ENCODE results near the gene STOML2.

STOML2 gene

DNA sequence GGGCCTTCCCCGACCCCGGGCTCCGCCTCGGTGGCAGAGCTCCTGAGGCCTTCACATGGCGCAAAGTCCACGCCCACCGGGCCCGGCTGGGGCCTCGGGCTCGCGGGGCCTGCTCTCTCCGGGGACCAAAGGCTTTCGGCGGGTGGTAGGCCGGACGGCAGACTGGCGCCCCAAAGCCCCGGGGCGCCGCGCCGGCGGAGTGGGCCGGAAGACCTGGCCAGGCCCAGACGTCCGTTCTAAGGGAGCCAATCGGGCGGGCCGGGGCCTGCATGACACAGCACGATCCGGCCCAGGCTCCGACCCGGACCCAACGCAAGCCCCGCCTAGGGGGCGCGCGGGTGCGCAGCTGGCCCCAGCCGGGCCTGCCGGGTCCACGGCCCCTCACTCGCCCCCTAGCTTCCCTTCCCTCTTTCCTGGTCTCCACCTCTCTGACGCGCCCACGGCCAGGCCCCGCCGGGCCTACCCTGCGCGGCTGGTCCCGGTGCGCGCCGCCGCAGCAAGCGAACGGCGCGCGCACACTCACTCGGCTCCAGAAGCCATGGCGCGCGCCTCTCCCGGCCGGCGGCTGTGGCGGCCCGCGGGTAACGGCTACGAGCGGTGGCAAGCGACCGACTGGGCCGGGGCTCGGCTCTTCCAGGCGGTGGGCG, 31.0 kb downstream of the STOML2 start:
- DNase-seq = peak; percentile 91

DNA sequence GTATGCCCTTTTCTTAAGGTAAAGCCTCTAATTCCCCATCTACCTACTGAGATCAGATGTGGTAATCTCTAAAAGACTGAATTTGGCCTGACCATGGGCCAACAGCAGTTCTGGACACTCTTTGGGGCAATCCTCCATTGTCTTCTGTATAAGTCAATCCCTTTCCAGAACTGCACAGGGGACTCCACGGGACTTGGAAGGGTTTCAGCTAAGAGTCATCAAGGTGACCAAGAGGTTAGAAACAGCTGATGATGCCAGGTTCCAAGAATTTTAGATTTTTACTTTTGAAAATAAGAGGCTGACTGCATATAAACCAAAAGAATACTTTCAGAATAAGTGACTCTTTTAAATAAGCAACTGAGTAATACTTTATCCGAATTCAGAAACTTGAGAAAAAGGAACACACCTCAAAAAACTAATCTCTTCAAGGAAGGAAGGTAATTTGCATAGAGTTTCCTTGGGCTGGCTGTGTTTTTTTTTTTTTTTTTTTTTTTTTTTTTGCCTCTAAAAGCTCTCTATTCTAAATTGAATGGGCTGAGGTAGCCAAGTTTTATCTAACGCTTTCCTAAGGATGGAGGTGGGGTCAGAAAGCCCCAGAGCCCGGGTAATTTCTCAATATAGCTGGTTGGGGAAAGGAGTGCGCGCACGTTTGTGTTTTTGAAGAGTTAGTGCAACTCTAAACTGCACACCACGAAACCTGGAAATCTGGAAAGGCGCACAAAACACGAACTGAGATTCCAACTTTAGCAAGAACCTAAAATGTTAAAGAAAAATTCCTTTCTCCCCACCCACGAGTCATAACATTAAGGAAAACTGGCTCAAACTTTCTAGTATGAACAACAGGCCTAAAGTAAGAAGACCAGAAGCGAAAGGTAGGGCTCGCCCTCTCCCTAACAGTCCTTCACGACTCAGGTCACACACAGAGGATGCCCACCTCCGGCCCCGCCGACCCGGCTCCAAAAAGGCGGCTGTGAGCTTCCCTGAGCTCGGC, 31.8 kb downstream of the STOML2 start:
- DNase-seq = peak; percentile 31

DNA sequence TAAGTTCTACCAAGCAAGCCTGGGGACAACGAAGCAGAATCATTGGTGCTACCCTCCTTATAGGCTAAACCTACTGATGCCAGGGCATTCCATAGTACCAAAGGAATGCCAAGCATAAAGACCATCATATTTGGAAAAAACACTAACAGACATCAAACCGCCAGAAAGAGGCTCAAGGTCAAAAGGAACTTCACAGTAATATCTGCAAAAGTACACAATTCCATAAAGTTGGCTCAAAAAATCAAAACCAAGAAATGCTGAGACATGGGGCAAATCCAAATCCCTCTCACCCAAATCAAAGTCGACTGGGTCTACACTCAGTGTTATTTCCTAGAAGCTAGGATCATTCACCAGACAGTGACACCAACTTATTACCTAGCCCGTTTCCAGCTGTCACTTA, 33.9 kb downstream of the STOML2 start:
- no peak for DNase-seq

DNA sequence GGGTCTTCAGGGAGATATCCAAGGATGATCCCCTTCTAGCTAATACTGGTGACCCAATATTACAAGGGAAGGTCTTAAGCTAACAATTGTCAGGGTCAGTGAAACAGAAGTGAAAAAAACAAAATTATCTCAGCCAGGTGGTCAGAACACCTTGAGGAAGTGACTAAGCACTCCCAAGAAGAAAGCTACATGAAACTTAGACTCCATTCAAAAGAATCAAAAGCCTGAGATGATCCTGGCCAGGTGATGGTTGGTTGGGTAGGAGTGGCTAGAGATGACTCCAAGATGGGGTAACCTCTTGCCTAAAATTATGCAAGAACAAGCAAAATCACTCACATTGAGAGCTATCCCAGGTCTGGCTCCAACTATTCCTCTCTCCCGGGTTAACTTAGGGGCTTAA, 35.9 kb downstream of the STOML2 start:
- DNase-seq = no peak

- no peak for DNase-seq
Observed at GRCh38 chr9:35060548-35061207, 42.3 kb downstream of the STOML2 start.

DNA sequence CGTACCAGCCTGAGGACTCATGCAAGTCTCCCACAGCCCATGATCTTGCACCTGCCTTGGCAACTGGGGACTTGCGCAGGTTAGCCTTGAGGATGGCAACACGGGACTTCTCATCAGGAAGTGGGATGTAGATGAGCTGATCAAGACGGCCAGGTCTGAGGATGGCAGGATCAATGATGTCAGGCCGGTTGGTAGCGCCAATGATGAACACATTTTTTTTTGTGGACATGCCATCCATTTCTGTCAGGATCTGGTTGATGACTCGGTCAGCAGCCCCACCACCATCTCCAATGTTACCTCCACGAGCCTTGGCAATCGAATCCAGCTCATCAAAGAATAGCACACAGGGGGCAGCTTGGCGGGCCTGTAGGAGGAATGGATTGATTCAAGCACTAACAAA, 43.5 kb downstream of the STOML2 start:
- no peak for DNase-seq

GRCh38 chr9:35057271-35057620, 45.7 kb downstream of the STOML2 start:
- DNase-seq = no peak

- DNase-seq = no peak
Observed at GRCh38 chr9:35056571-35057270, 46.2 kb downstream of the STOML2 start.

GRCh38 chr9:35054871-35055644, 47.9 kb downstream of the STOML2 start:
- no peak for DNase-seq

DNA sequence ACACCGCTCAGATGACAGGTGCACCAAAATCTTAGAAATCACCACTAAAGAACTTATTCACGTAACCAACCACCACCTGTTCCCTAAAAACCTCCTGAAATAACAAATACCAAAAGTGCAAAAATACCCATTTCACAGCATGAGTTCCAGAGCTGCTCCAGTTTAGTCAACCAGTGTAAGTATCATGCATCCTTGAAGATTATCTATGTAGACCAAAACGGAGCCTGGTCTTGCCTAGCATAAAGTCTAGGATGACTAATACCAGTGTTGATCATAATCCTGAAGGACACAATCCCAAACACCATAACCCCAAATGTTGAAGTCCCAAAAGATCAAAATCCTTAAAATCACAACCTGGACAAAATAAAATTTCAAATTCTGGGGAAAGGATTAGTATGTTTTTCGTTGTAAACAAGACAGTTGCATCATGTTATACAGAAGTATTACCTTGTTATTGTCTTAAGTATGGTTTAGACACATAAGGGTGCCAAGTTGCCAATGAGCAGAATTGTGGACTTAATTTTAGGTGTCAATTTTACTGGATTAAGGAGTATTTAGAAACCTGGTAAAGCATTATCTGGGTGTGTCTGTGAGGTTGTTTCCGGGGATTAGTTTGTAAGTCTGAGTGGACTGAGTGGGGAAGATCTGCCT, 48.6 kb downstream of the STOML2 start:
- no peak for DNase-seq

GRCh38 chr9:35051069-35051967, 51.6 kb downstream of the STOML2 start:
- DNase-seq = peak; percentile 57
